Transverse colon (tissue), 4 donors: ENCODE results near the gene MSH5. TPM values are rescaled to one million over a fixed set of nuclear protein-coding genes. Genes with fewer than 3 reads are reported as not detected.
A peak's percentile ranks its signal among the peaks of the same experiment; 100 is the strongest.
"Not testable (repeated sequence)": the region's sequence is repeated elsewhere in the genome, so short reads cannot be mapped to it uniquely, and the experiment has no call there.

Experiments used
- DNase-seq: peaks from one replicate; pipeline ENCODE4 v3.0.0-alpha.2; 2019
- H3K27ac ChIP-seq, 4 donors: fragments of 200-600 bp; sonication (generic); 2 replicates each; pipeline ENCODE4 v1.5.1; 2016 to 2018; ENCODE audit warnings: inconsistent platforms in 4 of 4
- H3K27me3 ChIP-seq: fragments of 200-600 bp; sonication (generic); 2 replicates; pipeline ENCODE4 v1.5.1; 2017; ENCODE audit warnings: inconsistent platforms
- H3K36me3 ChIP-seq, 4 donors: fragments of 200-600 bp; sonication (generic); 2 replicates each; pipeline ENCODE4 v1.5.1; 2017 to 2019; ENCODE audit warnings: inconsistent platforms in 4 of 4
- H3K4me1 ChIP-seq, 4 donors: fragments of 200-600 bp; sonication (generic); 2 replicates each; pipeline ENCODE4 v1.5.1; 2017 to 2020; ENCODE audit warnings: inconsistent platforms in 4 of 4
- H3K4me3 ChIP-seq, 4 donors: fragments of 200-600 bp; sonication (generic); 1 replicate in 1 of 4; 2 replicates in 3 of 4; pipeline versions ENCODE4 v1.5.1 to v1.6.1; 2017 to 2019; ENCODE audit warnings: inconsistent platforms in 4 of 4
- H3K9me3 ChIP-seq, 2 donors: fragments of 200-600 bp; sonication (generic); 2 replicates each; pipeline ENCODE4 v1.5.1; 2017 to 2019; ENCODE audit warnings: inconsistent platforms in 2 of 2
- CTCF ChIP-seq, 5 experiments: fragments of 200-600 bp in 3 of 5; fragments of 450-650 bp in 2 of 5; sonication (generic) in 3 of 5; IDR thresholded peaks; 1 replicate in 2 of 5; 2 replicates in 3 of 5; pipeline ENCODE4 v1.5.1; 2016 to 2017; ENCODE audit warnings: antibody characterized with exemption in 5 of 5, inconsistent platforms in 3 of 5, mild to moderate bottlenecking in 2 of 5, moderate library complexity in 1 of 5
- EP300 ChIP-seq: sonication (generic); formaldehyde crosslinking; IDR thresholded peaks from one replicate; pipeline ENCODE4 v1.6.1; 2017; ENCODE audit warnings: antibody characterized with exemption, low read depth
- POLR2A ChIP-seq: fragments of 450-650 bp; IDR thresholded peaks from one replicate; pipeline ENCODE4 v1.6.1; 2016; ENCODE audit warnings: antibody characterized with exemption, mild to moderate bottlenecking, moderate library complexity
- POLR2AphosphoS5 ChIP-seq, 3 donors: sonication (generic); formaldehyde crosslinking; IDR thresholded peaks; one replicate each; pipeline ENCODE4 v1.6.1; 2016; ENCODE audit warnings: antibody characterized with exemption in 3 of 3
- WGBS, 2 donors: methylation state at CpG; one replicate each; pipeline ENCODE4 v1.1.5; 2018; ENCODE audit warnings: low coverage in 1 of 2; 5-methylcytosine and 5-hydroxymethylcytosine counted together
- in situ Hi-C, 4 donors: fragments of 200-750 bp; cut with MboI; loops; one replicate each; pipeline versions ENCODE4 v1.15.0 to v1.15.1; 2017; ENCODE audit warnings: low sequenced_read_pairs in 3 of 4, low pct_ligation_motif_present in 1 of 4, low pct_unique_long_range_greater_than_20kb in 1 of 4
- intact Hi-C: fragments of 100-400 bp; cut with DNase I; formaldehyde crosslinking; loops from one replicate; pipeline ENCODE4 v1.15.1; 2023; ENCODE audit warnings: low total_unique reads
- total RNA-seq, 4 donors: library from RNA; depleted of rRNA; stranded (reverse); fragments of >200 nt; gene quantifications; one replicate each; pipeline ENCODE4 v1.1.0, GENCODE V29; 2016

MSH5 gene
- total RNA-seq, 4 donors from 2014 or later: 16.5 to 159 (median 43.9) TPM

GRCh38 chr6:31792761-31793171, 53.0 kb downstream of the MSH5 start:
- TF ChIP-seq EP300: no peak
- TF ChIP-seq CTCF (IDR thresholded peaks at IDR 0.05): no peak
- no peak for TF ChIP-seq POLR2A
- no peak for TF ChIP-seq POLR2AphosphoS5 (IDR thresholded peaks at IDR 0.05)
- Histone ChIP-seq H3K4me1 (peaks cover 12 to 19% (median 15%) of the 10 kb centered on the region in 4 donors), H3K36me3 (peaks cover 0 to 7% (median 3%) of the 10 kb centered on the region in 4 donors), H3K27ac (no peak overlapping the region), H3K4me3 (no peak overlapping the region), H3K27me3 (no peaks in the 10 kb centered on the region), H3K9me3 (no peaks in the 10 kb centered on the region)
- in situ Hi-C loops: no loop called here
- 92% methylated on average over 11 of the region's 12 CpGs; no CpG with 5 or more reads in 1 of the 2 donors for WGBS, 2 donors
- intact Hi-C loops: no loop called here
- DNase-seq: no peak

GRCh38 chr6:31793927-31794245, 54.1 kb downstream of the MSH5 start:
- WGBS, 2 donors: 84% methylated on average over 6 of the region's 6 CpGs; no CpG with 5 or more reads in 1 of the 2 donors
- intact Hi-C loops, DNase-seq, H3K9me3 ChIP-seq, in situ Hi-C loops, H3K27me3 ChIP-seq, H3K4me3 ChIP-seq, H3K36me3 ChIP-seq: not testable (repeated sequence)
- H3K27ac ChIP-seq: peak overlapping the region; percentile 93 to 97 (median 95)
- peaks cover 12 to 19% (median 15%) of the 10 kb centered on the region in 4 donors for H3K4me1 ChIP-seq

- WGBS, 2 donors: 9 to 20% methylated on average over 1 to 7 of the region's 7 CpGs
- Histone ChIP-seq H3K4me1 (peaks cover 12 to 19% (median 15%) of the 10 kb centered on the region in 4 donors), H3K4me3 (peak overlapping the region; percentile 70 to 99 (median 89)), H3K27me3 (no peaks in the 10 kb centered on the region), H3K27ac (peak overlapping the region; percentile 93 to 97 (median 95)), H3K36me3 (peaks cover 0 to 7% (median 3%) of the 10 kb centered on the region in 4 donors), H3K9me3 (no peaks in the 10 kb centered on the region)
- no peak for DNase-seq
- TF ChIP-seq POLR2A (no peak), CTCF (IDR thresholded peaks at IDR 0.05) (no peak), POLR2AphosphoS5 (IDR thresholded peaks at IDR 0.05) (no peak), EP300 (no peak)
- intact Hi-C loops: no loop called here
- in situ Hi-C loops: no loop called here
Measured at GRCh38 chr6:31794294-31794865, 54.6 kb downstream of the MSH5 start.

GRCh38 chr6:31794866-31795615, 55.2 kb downstream of the MSH5 start:
- no peak for DNase-seq
- no peaks in the 10 kb centered on the region for H3K27me3 ChIP-seq
- peak overlapping the region; percentile 70 to 99 (median 89) for H3K4me3 ChIP-seq
- WGBS, 2 donors: 0 to 1% methylated on average over 3 to 44 of the region's 44 CpGs
- no peaks in the 10 kb centered on the region for H3K9me3 ChIP-seq
- peak overlapping the region; percentile 93 to 97 (median 95) for H3K27ac ChIP-seq
- no peak for TF ChIP-seq CTCF (IDR thresholded peaks at IDR 0.05)
- TF ChIP-seq POLR2AphosphoS5 (IDR thresholded peaks at IDR 0.05): no peak
- TF ChIP-seq EP300: no peak
- no peak for TF ChIP-seq POLR2A
- intact Hi-C loops (no loop called here), in situ Hi-C loops (no loop called here)
- H3K4me1 ChIP-seq: peaks cover 12 to 19% (median 15%) of the 10 kb centered on the region in 4 donors
- H3K36me3 ChIP-seq: peaks cover 0 to 7% (median 3%) of the 10 kb centered on the region in 4 donors
